Kidney (tissue), 14 donors: Measurements from ENCODE around the gene SLC12A9. TPM values are rescaled to one million over a fixed set of nuclear protein-coding genes. Genes with fewer than 3 reads are reported as not detected.

Source experiments
- DNase-seq, 5 donors: peaks; one replicate each; pipeline ENCODE4 v3.0.0-alpha.2; 2013 to 2020
- FAIRE-seq: peaks from 2 replicates; lab custom pipeline; 2012; peaks lifted over from hg19 to GRCh38; lab: Jason Lieb, UNC
- H3K27ac ChIP-seq, 2 donors: one replicate each; pipeline ENCODE4 v1.7.0; 2013; ENCODE audit warnings: low read depth in 2 of 2, low read length in 2 of 2, inconsistent platforms in 1 of 2
- H3K27me3 ChIP-seq: one replicate; pipeline ENCODE4 v1.7.1; 2013; ENCODE audit warnings: low read length, inconsistent platforms; ENCODE audit not compliant: control insufficient read depth, insufficient read depth
- H3K36me3 ChIP-seq, 3 donors: one replicate each; pipeline versions ENCODE4 v1.7.0 to v1.7.1; 2013; ENCODE audit warnings: low read length in 3 of 3, control low read depth in 1 of 3, inconsistent platforms in 1 of 3; ENCODE audit not compliant: insufficient read depth in 3 of 3, control insufficient read depth in 2 of 3
- H3K4me1 ChIP-seq, 3 donors: one replicate each; pipeline versions ENCODE4 v1.7.0 to v1.7.1; 2013; ENCODE audit warnings: low read length in 3 of 3, inconsistent platforms in 1 of 3, low read depth in 1 of 3; ENCODE audit not compliant: control insufficient read depth in 2 of 3, insufficient read depth in 2 of 3
- H3K4me3 ChIP-seq, 3 donors: one replicate each; pipeline versions ENCODE4 v1.7.0 to v1.8.1; 2013; ENCODE audit warnings: low read length in 3 of 3, control low read depth in 1 of 3, inconsistent platforms in 1 of 3
- H3K9ac ChIP-seq, 3 donors: one replicate each; pipeline versions ENCODE4 v1.7.0 to v1.7.1; 2013; ENCODE audit warnings: low read length in 3 of 3, control low read depth in 1 of 3, inconsistent platforms in 1 of 3
- H3K9me3 ChIP-seq, 3 donors: one replicate each; pipeline versions ENCODE4 v1.7.0 to v1.7.1; 2013; ENCODE audit warnings: low read length in 3 of 3, control low read depth in 1 of 3, inconsistent platforms in 1 of 3; ENCODE audit not compliant: control insufficient read depth in 2 of 3, insufficient read depth in 1 of 3
- intact Hi-C: fragments of 100-400 bp; cut with DNase I; formaldehyde crosslinking; loops from one replicate; pipeline ENCODE4 v1.11.1; 2022
- polyA plus RNA-seq: library from polyadenylated mRNA; stranded (reverse); fragments of 350-450 nt; fragmentation: Illumina TruSeq; extraction: RNeasy Lipid Tissue Mini Kit (QIAGEN cat#74804); gene quantifications from one replicate; pipeline ENCODE4 v1.2.3, GENCODE V29; 2014; ENCODE audit warnings: low read depth, low replicate concordance; ENCODE audit not compliant: insufficient read depth
- total RNA-seq: library from RNA; stranded (reverse); fragmentation: NEBNext Ultra II Directional; extraction: Animal tissue kit (Norgen Biotek cat#: 25700); gene quantifications from one replicate; pipeline ENCODE4 v1.2.1, GENCODE V29; 2021
- TF ChIP-seq, protein P1 (sequence below): IDR thresholded peaks from 3 replicates; pipeline ENCODE4 v1.5.1; 2012; ENCODE audit warnings: mild to moderate bottlenecking, moderate library complexity, borderline replicate concordance; ENCODE audit not compliant: insufficient read depth; ENCODE audit errors: extremely low read depth
- donor health status: control.
- donor health status: control.
- donor health status: control.
- donor health status: control.
- donor health status: control.
- donor health status: DM: yes; HTN: yes; CAD: no.
- donor health status: Normal renal cell carcinoma (clear cell type).

The SLC12A9 gene
- total and polyA plus RNA-seq, 2 donors from 2014 or later, result 19.7 to 29.9 TPM

GRCh38 chr7:100860702-100861615 is 8.4 kb downstream of the SLC12A9 start:
- Histone ChIP-seq H3K36me3 (peaks cover 0 to 15% (median 2%) of the 10 kb centered on the region in 3 donors), H3K4me3 (no peak overlapping the region), H3K27me3 (no peaks in the 10 kb centered on the region), H3K27ac (no peak overlapping the region), H3K9ac (no peak overlapping the region), H3K9me3 (no peaks in the 10 kb centered on the region), H3K4me1 (peaks cover 0 to 9% (median 8%) of the 10 kb centered on the region in 3 donors)
- no peak for FAIRE-seq
- intact Hi-C loops, result no loop called here
- TF ChIP-seq, protein P1, sequence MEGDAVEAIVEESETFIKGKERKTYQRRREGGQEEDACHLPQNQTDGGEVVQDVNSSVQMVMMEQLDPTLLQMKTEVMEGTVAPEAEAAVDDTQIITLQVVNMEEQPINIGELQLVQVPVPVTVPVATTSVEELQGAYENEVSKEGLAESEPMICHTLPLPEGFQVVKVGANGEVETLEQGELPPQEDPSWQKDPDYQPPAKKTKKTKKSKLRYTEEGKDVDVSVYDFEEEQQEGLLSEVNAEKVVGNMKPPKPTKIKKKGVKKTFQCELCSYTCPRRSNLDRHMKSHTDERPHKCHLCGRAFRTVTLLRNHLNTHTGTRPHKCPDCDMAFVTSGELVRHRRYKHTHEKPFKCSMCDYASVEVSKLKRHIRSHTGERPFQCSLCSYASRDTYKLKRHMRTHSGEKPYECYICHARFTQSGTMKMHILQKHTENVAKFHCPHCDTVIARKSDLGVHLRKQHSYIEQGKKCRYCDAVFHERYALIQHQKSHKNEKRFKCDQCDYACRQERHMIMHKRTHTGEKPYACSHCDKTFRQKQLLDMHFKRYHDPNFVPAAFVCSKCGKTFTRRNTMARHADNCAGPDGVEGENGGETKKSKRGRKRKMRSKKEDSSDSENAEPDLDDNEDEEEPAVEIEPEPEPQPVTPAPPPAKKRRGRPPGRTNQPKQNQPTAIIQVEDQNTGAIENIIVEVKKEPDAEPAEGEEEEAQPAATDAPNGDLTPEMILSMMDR, result no peak
- DNase-seq, result peak in 1 of 5 donors; percentile 66

GRCh38 chr7:100861616-100861985 is 9.1 kb downstream of the SLC12A9 start:
- Histone ChIP-seq H3K9me3 (no peaks in the 10 kb centered on the region), H3K27ac (no peak overlapping the region), H3K9ac (no peak overlapping the region), H3K36me3 (peaks cover 0 to 15% (median 2%) of the 10 kb centered on the region in 3 donors), H3K4me3 (no peak overlapping the region), H3K4me1 (peaks cover 0 to 13% (median 13%) of the 10 kb centered on the region in 3 donors), H3K27me3 (no peaks in the 10 kb centered on the region)
- DNase-seq, result no peak
- intact Hi-C loops, result no loop called here
- TF ChIP-seq, protein P1, result no peak
- FAIRE-seq, result no peak

DNA sequence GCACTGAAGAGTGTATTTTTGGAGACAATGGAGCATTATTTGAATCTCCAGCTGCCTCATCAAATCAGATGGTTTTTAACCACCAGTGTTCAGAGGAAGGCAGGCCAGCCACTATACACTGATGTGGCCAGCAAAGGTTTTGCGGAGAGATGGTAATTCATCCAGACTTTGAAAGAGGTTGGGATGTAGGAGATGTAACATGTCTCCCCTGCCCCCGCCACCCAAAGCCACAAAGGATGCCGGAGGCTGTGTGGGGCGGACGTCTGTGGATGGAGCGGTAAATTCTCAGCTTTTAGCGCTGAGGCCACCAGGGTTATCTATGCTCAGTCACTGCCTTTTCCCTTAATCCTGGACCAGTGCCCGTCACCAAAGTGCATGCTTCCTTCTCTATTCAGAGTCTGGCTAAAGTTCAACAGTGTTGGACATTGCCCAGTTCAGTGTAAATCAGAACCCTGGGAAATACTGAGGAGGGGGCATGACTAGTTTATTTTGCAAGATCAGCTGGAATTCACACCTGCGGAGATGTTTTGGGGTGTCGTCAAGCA is 11.0 kb downstream of the SLC12A9 start:
- Histone ChIP-seq H3K36me3 (peaks cover 0 to 15% (median 2%) of the 10 kb centered on the region in 3 donors), H3K9ac (no peak overlapping the region), H3K27ac (no peak overlapping the region), H3K4me1 (peaks cover 0 to 20% (median 13%) of the 10 kb centered on the region in 3 donors), H3K27me3 (no peaks in the 10 kb centered on the region), H3K9me3 (no peaks in the 10 kb centered on the region), H3K4me3 (no peak overlapping the region)
- intact Hi-C loops, result no loop called here
- FAIRE-seq (no peak), DNase-seq (peak in 3 of 5 donors; percentile 32 to 86 (median 72))
- TF ChIP-seq, protein P1, result no peak
